GM18858 (cell line): ENCODE measurements around the gene TEX55.
"Not testable (repeated sequence)": the region's sequence is repeated elsewhere in the genome, so short reads cannot be mapped to it uniquely, and the experiment has no call there.

ENCODE experiments used
- ATAC-seq: cut with Tn5 transposase; IDR thresholded peaks from one replicate; pipeline ENCODE4 v1.9.1; 2021; ENCODE audit not compliant: unreplicated experiment

Gene TEX55

GRCh38 chr3:119145500-119146167, at the start of gene TEX55:
Gene TEX55, plus strand, starts transcription at chr3:119146165. Its CDS starts 25 bp downstream, at chr3:119146190.
- no peak for ATAC-seq

- ATAC-seq, result no peak
Observed at GRCh38 chr3:119098003-119098402, 48.0 kb upstream of the TEX55 start.

- ATAC-seq, result no peak
Observed at GRCh38 chr3:119098619-119099222, 47.2 kb upstream of the TEX55 start.

GRCh38 chr3:119099785-119100184, 46.2 kb upstream of the TEX55 start:
- no peak for ATAC-seq

- ATAC-seq, result no peak
Observed at GRCh38 chr3:119104031-119104430, 41.9 kb upstream of the TEX55 start.

- not testable (repeated sequence) for ATAC-seq
Observed at GRCh38 chr3:119118330-119118729, 27.6 kb upstream of the TEX55 start.

- ATAC-seq, result no peak
Observed at GRCh38 chr3:119120480-119120879, 25.5 kb upstream of the TEX55 start.

- ATAC-seq, result no peak
Observed at GRCh38 chr3:119122350-119122749, 23.6 kb upstream of the TEX55 start.

- ATAC-seq, result no peak
Observed at GRCh38 chr3:119125342-119125741, 20.6 kb upstream of the TEX55 start.

- no peak for ATAC-seq
Observed at GRCh38 chr3:119125742-119126504, 20.0 kb upstream of the TEX55 start.

- ATAC-seq, result not testable (repeated sequence)
Observed at GRCh38 chr3:119130291-119130690, 15.7 kb upstream of the TEX55 start.

GRCh38 chr3:119132291-119132690, 13.7 kb upstream of the TEX55 start:
- ATAC-seq, result not testable (repeated sequence)

GRCh38 chr3:119139360-119139759, 6.6 kb upstream of the TEX55 start:
- ATAC-seq, result not testable (repeated sequence)

- no peak for ATAC-seq
Observed at GRCh38 chr3:119140466-119140865, 5.5 kb upstream of the TEX55 start.

GRCh38 chr3:119145128-119145499, 851 bp upstream of the TEX55 start:
- ATAC-seq, result no peak

GRCh38 chr3:119146578-119147375, 812 bp downstream of the TEX55 start:
- ATAC-seq, result no peak

GRCh38 chr3:119147494-119147893, 1.5 kb downstream of the TEX55 start:
- no peak for ATAC-seq

- no peak for ATAC-seq
Observed at GRCh38 chr3:119148493-119149180, 2.7 kb downstream of the TEX55 start.

GRCh38 chr3:119149484-119149883, 3.5 kb downstream of the TEX55 start:
- no peak for ATAC-seq

- ATAC-seq, result no peak
Observed at GRCh38 chr3:119156868-119157267, 10.9 kb downstream of the TEX55 start.

GRCh38 chr3:119157971-119158370, 12.0 kb downstream of the TEX55 start:
- no peak for ATAC-seq
